Lower lobe of right lung (tissue), 2 donors: ENCODE results near the gene MAGEC2. TPM values are rescaled to one million over a fixed set of nuclear protein-coding genes. Genes with fewer than 3 reads are reported as not detected.

Source experiments
- ATAC-seq, 2 donors: fragments of 200-7000 bp; cut with Tn5 transposase; one replicate each; pipeline ENCODE4 v1.9.1; 2020 to 2022; ENCODE audit warnings: mild to moderate bottlenecking in 2 of 2, moderate library complexity in 2 of 2
- DNase-seq: peaks from one replicate; pipeline ENCODE4 v3.0.0-alpha.2; 2020
- H3K27ac ChIP-seq: fragments of 200-600 bp; one replicate; pipeline ENCODE4 v1.8.0; 2022
- H3K27me3 ChIP-seq: fragments of 200-600 bp; one replicate; pipeline ENCODE4 v1.8.0; 2022; ENCODE audit warnings: low read depth
- H3K36me3 ChIP-seq: fragments of 200-600 bp; one replicate; pipeline ENCODE4 v1.8.0; 2022; ENCODE audit warnings: mild to moderate bottlenecking
- H3K4me1 ChIP-seq: fragments of 200-600 bp; one replicate; pipeline ENCODE4 v1.8.0; 2022
- H3K4me3 ChIP-seq: fragments of 200-600 bp; one replicate; pipeline ENCODE4 v1.8.0; 2022; ENCODE audit warnings: mild to moderate bottlenecking
- H3K9me3 ChIP-seq: fragments of 200-600 bp; one replicate; pipeline ENCODE4 v1.8.0; 2022
- CTCF ChIP-seq: fragments of 200-600 bp; IDR thresholded peaks from one replicate; pipeline ENCODE4 v1.8.0; 2022; ENCODE audit warnings: antibody characterized with exemption, mild to moderate bottlenecking
- intact Hi-C: fragments of 100-400 bp; cut with DNase I; formaldehyde crosslinking; loops from one replicate; pipeline ENCODE4 v1.11.0; 2022
- total RNA-seq: library from RNA; stranded (reverse); fragmentation: NEBNext Ultra II Directional; extraction: Animal tissue kit (Norgen Biotek cat#: 25700); gene quantifications from one replicate; pipeline ENCODE4 v1.2.1, GENCODE V29; 2021
- donor health status: DM: no; HTN: yes; CAD: no; lungs with severe emphysema.

The MAGEC2 gene
- total RNA-seq, 1 donor from 2014 or later = not detected

GRCh38 chrX:142184756-142185602 is 20.1 kb downstream of the MAGEC2 start:
- Histone ChIP-seq H3K27ac (no peak overlapping the region), H3K27me3 (no peaks in the 10 kb centered on the region), H3K4me1 (no peaks in the 10 kb centered on the region), H3K9me3 (no peaks in the 10 kb centered on the region), H3K36me3 (no peaks in the 10 kb centered on the region), H3K4me3 (no peak overlapping the region)
- intact Hi-C loops = no loop called here
- no peak for TF ChIP-seq CTCF
- DNase-seq = no peak
- no peak for ATAC-seq

GRCh38 chrX:142156567-142156966 is 48.5 kb downstream of the MAGEC2 start:
- Histone ChIP-seq H3K9me3 (no peaks in the 10 kb centered on the region), H3K36me3 (no peaks in the 10 kb centered on the region), H3K27ac (no peak overlapping the region), H3K4me1 (no peaks in the 10 kb centered on the region), H3K4me3 (no peak overlapping the region), H3K27me3 (no peaks in the 10 kb centered on the region)
- DNase-seq = no peak
- no peak for TF ChIP-seq CTCF
- no peak for ATAC-seq
- intact Hi-C loops = no loop called here
